GM23338 (cell line): ENCODE data around the gene ZSCAN21.
A peak's percentile ranks its signal among the peaks of the same experiment; 100 is the strongest.

Experiments
- CREB1 ChIP-seq: fragments of 250-450 bp; sonication (Bioruptor Pico); IDR thresholded peaks from 2 replicates; pipeline ENCODE4 v1.5.0; 2020; ENCODE audit warnings: low read depth, mild to moderate bottlenecking, moderate library complexity
- CTCF ChIP-seq, 2 experiments: fragments of 200-600 bp in 1 of 2; sonication (generic) in 1 of 2; conservative IDR thresholded peaks; 2 replicates each; pipeline versions ENCODE4 v1.5.1 to v1.6.1; 2016 to 2017; ENCODE audit warnings: antibody characterized with exemption in 2 of 2, low read depth in 2 of 2, mild to moderate bottlenecking in 2 of 2, moderate library complexity in 1 of 2
- ETS1 ChIP-seq: IDR thresholded peaks from 2 replicates; pipeline ENCODE4 v1.6.1; 2016; ENCODE audit warnings: antibody characterized with exemption
- EZH2 ChIP-seq: fragments of 200-600 bp; sonication (generic); IDR thresholded peaks from one replicate; pipeline ENCODE4 v1.8.0; 2017; ENCODE audit warnings: antibody characterized with exemption, mild to moderate bottlenecking, low read depth; ENCODE audit not compliant: unreplicated experiment
- EZH2phosphoT487 ChIP-seq: fragments of 200-600 bp; sonication (generic); IDR thresholded peaks from one replicate; pipeline ENCODE4 v1.8.1; 2018; ENCODE audit warnings: antibody characterized with exemption; ENCODE audit not compliant: unreplicated experiment
- JUNB ChIP-seq: IDR thresholded peaks from one replicate; pipeline ENCODE4 v1.6.1; 2016; ENCODE audit warnings: antibody characterized with exemption; ENCODE audit not compliant: unreplicated experiment
- NANOG ChIP-seq: IDR thresholded peaks from 2 replicates; pipeline ENCODE4 v1.6.1; 2016; ENCODE audit warnings: antibody characterized with exemption, borderline replicate concordance
- POLR2AphosphoS5 ChIP-seq: IDR thresholded peaks from 2 replicates; pipeline ENCODE4 v1.6.1; 2016; ENCODE audit warnings: antibody characterized with exemption, low read depth
- REST ChIP-seq: IDR thresholded peaks from one replicate; pipeline ENCODE4 v1.6.1; 2018; ENCODE audit warnings: antibody characterized with exemption; ENCODE audit not compliant: unreplicated experiment
- ZNF114 ChIP-seq: fragments of 250-450 bp; sonication (Bioruptor Pico); IDR thresholded peaks from 2 replicates; pipeline ENCODE4 v1.5.0; 2020; ENCODE audit warnings: mild to moderate bottlenecking, moderate library complexity

GRCh38 chr7:100101016-100101862 is 51.7 kb downstream of the ZSCAN21 start, which contains the start of the genes AP4M1 and MCM7:
- TF ChIP-seq EZH2phosphoT487 (no peak), POLR2AphosphoS5 (peak; percentile 80), CTCF (conservative IDR thresholded peaks at IDR 0.05; ENCODE audit: low read depth in 2 of 2) (no peak), JUNB (no peak), CREB1 (CRISPR knock-in tag) (peak; percentile 62), REST (no peak), NANOG (no peak), ETS1 (no peak), ZNF114 (CRISPR knock-in tag) (no peak), EZH2 (no peak)
